HUES64 (cell line): ENCODE data around the gene COL5A3.

Experiments
- H3K27ac ChIP-seq: 2 replicates; pipeline ENCODE4 v1.7.0; 2013; ENCODE audit warnings: low read depth, low read length, inconsistent platforms
- H3K27me3 ChIP-seq: 2 replicates; pipeline ENCODE4 v1.6.1; 2013; ENCODE audit warnings: mild to moderate bottlenecking, low read length; ENCODE audit not compliant: insufficient read depth
- H3K36me3 ChIP-seq: 2 replicates; pipeline ENCODE4 v1.6.1; 2013; ENCODE audit warnings: mild to moderate bottlenecking, low read length; ENCODE audit not compliant: insufficient read depth
- H3K4me1 ChIP-seq: 2 replicates; pipeline ENCODE4 v1.6.1; 2013; ENCODE audit warnings: mild to moderate bottlenecking, low read length, moderate library complexity; ENCODE audit not compliant: insufficient read depth
- H3K4me3 ChIP-seq: 2 replicates; pipeline ENCODE4 v1.5.1; 2013; ENCODE audit warnings: mild to moderate bottlenecking, low read length, moderate library complexity
- H3K9ac ChIP-seq: 2 replicates; pipeline ENCODE4 v1.6.1; 2013; ENCODE audit warnings: mild to moderate bottlenecking, low read depth, low read length
- H3K9me3 ChIP-seq: 2 replicates; pipeline ENCODE4 v1.6.1; 2013; ENCODE audit warnings: low read depth, low read length; ENCODE audit not compliant: insufficient read depth
- WGBS: fragments of 150-250, 120-280 bp; methylation state at CpG from one replicate; pipeline ENCODE4 v1.1.7; 2013; ENCODE audit warnings: missing lambda C conversion rate; 5-methylcytosine and 5-hydroxymethylcytosine counted together

The COL5A3 gene

DNA sequence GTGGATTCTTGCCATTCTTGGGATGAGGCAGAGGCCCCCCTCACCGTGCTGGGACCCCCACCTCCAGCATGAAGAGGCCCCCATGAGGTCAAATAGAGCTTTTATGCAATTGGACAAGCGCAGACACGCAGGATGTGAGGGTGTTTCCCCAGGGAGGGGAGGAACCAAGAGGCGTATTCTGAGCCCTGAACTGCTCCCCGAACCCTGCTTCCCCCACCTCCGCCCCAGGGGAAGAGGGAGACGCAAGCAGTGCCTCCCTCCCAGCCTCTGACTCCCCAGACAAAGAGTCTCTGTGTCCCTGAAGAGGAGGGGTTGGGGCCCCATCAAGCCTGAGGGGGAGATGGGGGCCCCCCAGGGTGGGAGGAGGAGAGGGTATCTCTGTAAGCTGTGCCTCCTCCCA, 1.7 kb upstream of the COL5A3 start:
- Histone ChIP-seq H3K27me3 (peaks cover 40% of the 10 kb centered on the region), H3K9me3 (no peaks in the 10 kb centered on the region), H3K4me1 (peaks cover 8% of the 10 kb centered on the region), H3K4me3 (no peak overlapping the region), H3K36me3 (no peaks in the 10 kb centered on the region), H3K9ac (no peak overlapping the region), H3K27ac (no peak overlapping the region)
- 56% methylated on average over 5 of the region's 7 CpGs for WGBS

GRCh38 chr19:10010939-10011338, 635 bp upstream of the COL5A3 start:
- no peak overlapping the region for H3K27ac ChIP-seq
- H3K4me3 ChIP-seq: no peak overlapping the region
- H3K9ac ChIP-seq: no peak overlapping the region
- no peaks in the 10 kb centered on the region for H3K36me3 ChIP-seq
- WGBS: 86% methylated on average over 9 of the region's 9 CpGs
- H3K9me3 ChIP-seq: no peaks in the 10 kb centered on the region
- H3K4me1 ChIP-seq: peaks cover 8% of the 10 kb centered on the region
- peaks cover 40% of the 10 kb centered on the region for H3K27me3 ChIP-seq

GRCh38 chr19:10009714-10010224, 535 bp downstream of the COL5A3 start:
- Histone ChIP-seq H3K36me3 (no peaks in the 10 kb centered on the region), H3K4me3 (peak overlapping the region; percentile 23; the same call in 1 of the 2 replicates), H3K9ac (no peak overlapping the region), H3K9me3 (no peaks in the 10 kb centered on the region), H3K27ac (no peak overlapping the region), H3K27me3 (peaks cover 40% of the 10 kb centered on the region), H3K4me1 (peaks cover 8% of the 10 kb centered on the region)
- 9% methylated on average over 22 of the region's 22 CpGs for WGBS

GRCh38 chr19:10008184-10008765, 2.0 kb downstream of the COL5A3 start:
- Histone ChIP-seq H3K4me1 (peaks cover 8% of the 10 kb centered on the region), H3K9me3 (no peaks in the 10 kb centered on the region), H3K27ac (no peak overlapping the region), H3K36me3 (no peaks in the 10 kb centered on the region), H3K9ac (no peak overlapping the region), H3K4me3 (no peak overlapping the region), H3K27me3 (peaks cover 40% of the 10 kb centered on the region)
- 51% methylated on average over 11 of the region's 11 CpGs for WGBS

- Histone ChIP-seq H3K9me3 (no peaks in the 10 kb centered on the region), H3K36me3 (no peaks in the 10 kb centered on the region), H3K9ac (no peak overlapping the region), H3K4me3 (no peak overlapping the region), H3K4me1 (peaks cover 8% of the 10 kb centered on the region), H3K27ac (no peak overlapping the region), H3K27me3 (peaks cover 36% of the 10 kb centered on the region)
- WGBS: 55% methylated on average over 13 of the region's 13 CpGs
Measured at GRCh38 chr19:10007371-10008183, 2.7 kb downstream of the COL5A3 start.

DNA sequence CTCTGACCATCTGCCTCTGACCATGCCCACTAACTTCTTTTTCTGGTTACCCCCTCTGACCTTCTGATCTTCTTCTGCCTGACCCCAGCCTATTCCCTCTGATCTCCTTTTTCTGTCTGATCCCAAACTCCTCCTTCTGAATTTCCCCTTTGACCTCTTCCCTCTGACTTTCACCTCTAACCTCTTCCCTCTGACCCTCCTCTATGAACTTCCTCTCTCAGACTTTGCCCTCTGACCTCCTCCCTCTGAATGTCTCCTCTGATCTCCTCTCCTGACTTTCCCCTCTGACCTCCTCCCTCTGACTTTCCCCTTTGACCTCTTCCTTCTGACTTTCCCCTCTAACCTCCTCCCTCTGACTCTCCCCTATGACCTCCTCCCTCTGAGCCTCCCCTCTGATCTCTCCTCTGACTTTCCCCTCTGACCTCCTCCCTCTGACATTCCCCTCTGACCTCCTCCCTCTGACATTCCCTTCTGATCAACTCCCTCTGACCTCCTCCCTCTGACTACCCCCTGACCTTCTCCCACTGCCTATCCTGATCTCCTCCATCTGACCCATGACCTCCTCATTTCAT, 3.5 kb downstream of the COL5A3 start:
- H3K27me3 ChIP-seq: peaks cover 31% of the 10 kb centered on the region
- H3K36me3 ChIP-seq: no peaks in the 10 kb centered on the region
- no peaks in the 10 kb centered on the region for H3K9me3 ChIP-seq
- H3K4me3 ChIP-seq: no peak overlapping the region
- H3K9ac ChIP-seq: no peak overlapping the region
- H3K27ac ChIP-seq: no peak overlapping the region
- peaks cover 8% of the 10 kb centered on the region for H3K4me1 ChIP-seq

DNA sequence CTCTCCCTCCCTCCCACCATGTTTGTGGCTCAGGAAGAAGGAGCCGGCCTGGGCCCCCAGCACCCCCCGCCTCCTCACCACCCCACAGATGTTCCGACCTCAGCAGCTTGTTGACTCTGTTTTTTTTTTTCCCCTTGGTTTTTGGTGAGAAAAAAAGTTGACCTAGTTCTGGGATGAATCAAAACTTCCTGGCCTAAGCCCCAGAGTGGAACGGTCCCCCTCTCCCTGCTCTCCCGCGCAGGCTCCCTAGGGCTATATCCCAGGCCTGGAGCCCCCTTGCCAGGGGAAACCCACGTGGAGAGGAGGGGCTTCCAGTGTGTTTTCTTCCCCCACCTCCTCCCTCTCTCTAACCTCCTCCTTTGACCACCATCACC, 4.0 kb downstream of the COL5A3 start:
- Histone ChIP-seq H3K36me3 (no peaks in the 10 kb centered on the region), H3K9me3 (no peaks in the 10 kb centered on the region), H3K9ac (no peak overlapping the region), H3K4me3 (no peak overlapping the region), H3K27ac (no peak overlapping the region), H3K4me1 (peaks cover 8% of the 10 kb centered on the region), H3K27me3 (peaks cover 26% of the 10 kb centered on the region)
- WGBS: 77% methylated on average over 7 of the region's 7 CpGs

DNA sequence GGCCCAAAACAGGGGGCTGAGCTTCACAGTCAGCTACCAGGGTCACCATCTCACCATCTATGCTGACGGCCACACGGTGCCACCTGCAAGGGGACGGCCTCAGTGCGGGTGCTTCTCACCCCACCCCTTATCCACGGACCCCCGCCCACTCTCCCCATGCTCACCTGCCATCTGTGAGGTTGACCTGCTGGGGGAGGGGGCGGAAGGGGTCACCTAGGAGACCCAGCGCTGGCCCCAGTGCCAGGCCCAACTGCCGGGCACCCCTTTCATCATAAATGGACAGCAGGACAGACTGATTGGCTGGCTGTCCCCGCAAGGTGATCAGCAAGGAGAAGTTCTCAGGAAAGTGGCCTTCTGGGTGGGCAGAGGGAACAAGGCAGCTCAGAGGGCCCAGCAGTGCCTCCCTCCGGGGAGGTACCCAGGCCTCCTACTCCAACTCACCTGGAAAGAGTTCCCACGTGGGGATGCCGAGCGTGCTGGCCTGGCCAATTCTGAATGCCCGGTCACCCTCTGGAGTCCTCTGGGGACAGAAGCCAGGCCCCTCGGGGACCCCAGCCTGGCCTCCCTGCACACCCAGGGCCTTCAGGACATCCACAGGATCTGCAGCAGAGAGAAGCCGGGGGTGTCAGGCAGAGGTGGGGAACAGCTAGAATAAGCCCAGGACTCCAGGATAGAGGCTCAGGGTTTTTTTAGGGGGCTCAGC, 4.5 kb downstream of the COL5A3 start:
- 89% methylated on average over 17 of the region's 17 CpGs for WGBS
- Histone ChIP-seq H3K4me1 (peaks cover 8% of the 10 kb centered on the region), H3K36me3 (no peaks in the 10 kb centered on the region)

GRCh38 chr19:10004617-10005016, 5.7 kb downstream of the COL5A3 start:
- H3K36me3 ChIP-seq: no peaks in the 10 kb centered on the region
- H3K4me1 ChIP-seq: peaks cover 4% of the 10 kb centered on the region
- H3K9me3 ChIP-seq: no peaks in the 10 kb centered on the region
- H3K4me3 ChIP-seq: no peak overlapping the region
- H3K27ac ChIP-seq: no peak overlapping the region
- WGBS: 93% methylated on average over 9 of the region's 9 CpGs
- no peak overlapping the region for H3K9ac ChIP-seq
- H3K27me3 ChIP-seq: peaks cover 9% of the 10 kb centered on the region

More for the DNA sequence above, 4.5 kb downstream of the COL5A3 start:
- Histone ChIP-seq H3K9ac (no peak overlapping the region), H3K9me3 (no peaks in the 10 kb centered on the region), H3K4me3 (no peak overlapping the region), H3K27me3 (peaks cover 20% of the 10 kb centered on the region), H3K27ac (no peak overlapping the region)

- H3K4me3 ChIP-seq: no peak overlapping the region
- H3K4me1 ChIP-seq: no peaks in the 10 kb centered on the region; the same call in 1 of the 2 replicates
- H3K9me3 ChIP-seq: no peaks in the 10 kb centered on the region
- no peaks in the 10 kb centered on the region for H3K27me3 ChIP-seq
- no peak overlapping the region for H3K27ac ChIP-seq
- no peak overlapping the region for H3K9ac ChIP-seq
- WGBS: 90% methylated on average over 6 of the region's 6 CpGs
- no peaks in the 10 kb centered on the region for H3K36me3 ChIP-seq
Measured at GRCh38 chr19:10003271-10003670, 7.0 kb downstream of the COL5A3 start.

DNA sequence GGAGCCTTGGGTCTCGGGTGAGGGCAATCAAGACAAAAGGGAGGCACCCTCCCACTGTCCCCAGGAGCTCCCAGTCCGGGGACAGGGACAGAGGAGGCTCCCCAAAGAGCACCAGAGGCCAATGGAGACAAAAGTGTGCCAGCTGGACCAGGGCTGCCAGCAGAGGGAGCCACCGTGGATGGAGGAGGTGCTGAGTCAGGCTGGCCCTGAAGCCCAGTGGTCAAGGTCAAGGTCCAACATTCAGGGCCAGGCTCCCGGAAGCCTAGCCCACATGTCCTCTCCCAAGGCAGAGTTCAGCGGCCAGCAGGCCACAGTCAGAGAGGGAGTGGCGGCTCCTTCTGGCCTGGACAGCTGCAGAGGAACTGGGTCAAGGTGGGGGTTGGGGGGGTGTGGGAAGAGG, 8.4 kb downstream of the COL5A3 start:
- H3K4me3 ChIP-seq: no peak overlapping the region
- H3K9me3 ChIP-seq: no peaks in the 10 kb centered on the region
- no peak overlapping the region for H3K9ac ChIP-seq
- H3K36me3 ChIP-seq: no peaks in the 10 kb centered on the region
- WGBS: 77% methylated on average over 6 of the region's 6 CpGs
- H3K27me3 ChIP-seq: no peaks in the 10 kb centered on the region
- H3K27ac ChIP-seq: no peak overlapping the region
- H3K4me1 ChIP-seq: no peaks in the 10 kb centered on the region
